Panc1 (cell line): ENCODE data around the gene CDC26.

ENCODE experiments used
- CTCF ChIP-seq: fragments of 450-650 bp; IDR thresholded peaks from 2 replicates; pipeline ENCODE4 v1.5.1; 2017; ENCODE audit warnings: mild to moderate bottlenecking
- POLR2AphosphoS5 ChIP-seq: IDR thresholded peaks from 2 replicates; pipeline ENCODE4 v1.6.1; 2012; ENCODE audit warnings: mild to moderate bottlenecking, low read depth, low read length, moderate library complexity
- REST ChIP-seq, 2 experiments: IDR thresholded peaks; 2 replicates each; pipeline ENCODE4 v1.6.1; 2011 to 2012; ENCODE audit warnings: low read depth in 2 of 2, control low read depth in 1 of 2, low read length in 1 of 2, mild to moderate bottlenecking in 1 of 2, moderate library complexity in 1 of 2; ENCODE audit not compliant: insufficient read depth in 1 of 2

- TF ChIP-seq REST (IDR thresholded peaks at IDR 0.05; ENCODE audit: insufficient read depth in 1 of 2, low read depth in 2 of 2, low read length in 1 of 2): no peak
- no peak for TF ChIP-seq CTCF
- TF ChIP-seq POLR2AphosphoS5: no peak
These were observed 30.8 kb downstream of the CDC26 start for GRCh38 chr9:113244556-113244955.
